Stimulated activated CD4-positive, alpha-beta T cell treated with anti-CD3 and anti-CD28 coated beads, Interleukin-15, amount 100 ng/mL, for 24 hours (primary cell): ENCODE measurements around the gene KRT35.

Experiments
- DNase-seq: peaks from one replicate; pipeline ENCODE4 v3.0.0-alpha.2; 2020

The KRT35 gene

GRCh38 chr17:41481036-41481435 lies at the start of gene KRT35:
KRT35 (minus strand) TSS chr17:41481151; CDS start chr17:41481097, 54 bp downstream.
- no peak for DNase-seq

GRCh38 chr17:41530062-41531048 lies 49.4 kb upstream of the KRT35 start:
- no peak for DNase-seq

GRCh38 chr17:41529491-41529915 lies 48.6 kb upstream of the KRT35 start:
- no peak for DNase-seq

- no peak for DNase-seq
Observed at GRCh38 chr17:41528959-41529353, 48.0 kb upstream of the KRT35 start.

GRCh38 chr17:41527063-41528023 lies 46.4 kb upstream of the KRT35 start:
- DNase-seq, result peak; percentile 8

GRCh38 chr17:41524261-41524660 lies 43.3 kb upstream of the KRT35 start:
- no peak for DNase-seq

- no peak for DNase-seq
Observed at GRCh38 chr17:41523787-41524186, 42.8 kb upstream of the KRT35 start.

- no peak for DNase-seq
Observed at GRCh38 chr17:41523225-41523593, 42.3 kb upstream of the KRT35 start.

GRCh38 chr17:41522301-41523224 lies 41.6 kb upstream of the KRT35 start:
- DNase-seq, result no peak

- no peak for DNase-seq
Observed at GRCh38 chr17:41521574-41522261, 40.8 kb upstream of the KRT35 start.

- no peak for DNase-seq
Observed at GRCh38 chr17:41520821-41521521, 40.0 kb upstream of the KRT35 start.

GRCh38 chr17:41519501-41520224 lies 38.7 kb upstream of the KRT35 start:
- no peak for DNase-seq

- no peak for DNase-seq
Observed at GRCh38 chr17:41518789-41519449, 38.0 kb upstream of the KRT35 start, which contains the start of gene KRT15. KRT15 (minus strand) TSS chr17:41518890; CDS start chr17:41518827, 63 bp downstream.

GRCh38 chr17:41518031-41518430 lies 37.1 kb upstream of the KRT35 start:
- DNase-seq, result no peak

- DNase-seq, result no peak
Observed at GRCh38 chr17:41516830-41517283, 35.9 kb upstream of the KRT35 start.

GRCh38 chr17:41516147-41516829 lies 35.3 kb upstream of the KRT35 start:
- DNase-seq, result no peak

GRCh38 chr17:41513168-41513547 lies 32.2 kb upstream of the KRT35 start:
- DNase-seq, result no peak

GRCh38 chr17:41512546-41513167 lies 31.7 kb upstream of the KRT35 start:
- no peak for DNase-seq
